ENCODE data around the gene SELENOO. TPM values are rescaled to one million over a fixed set of nuclear protein-coding genes. Genes with fewer than 3 reads are reported as not detected.
A peak's percentile ranks its signal among the peaks of the same experiment; 100 is the strongest.

SELENOO gene
- total and polyA plus RNA-seq, 8 donors: 18.5 to 28.9 (median 21.8) TPM

GRCh38 chr22:50157709-50158375, 43.0 kb upstream of the SELENOO start:
- Histone ChIP-seq H3K36me3 (no peaks in the 10 kb centered on the region), H3K4me3 (no peak overlapping the region), H3K4me1 (no peaks in the 10 kb centered on the region), H3K9me3 (no peaks in the 10 kb centered on the region), H3K27ac (no peak overlapping the region), H3K27me3 (peaks cover 0 to 24% of the 10 kb centered on the region in 2 donors)
- ATAC-seq (peak; percentile 97), DNase-seq (peak in 3 of 4 donors; percentile 44 to 88 (median 62))
- intact Hi-C loops (cut with DNase I): no loop called here
- no peak for TF ChIP-seq CTCF (IDR thresholded peaks at IDR 0.05)

GRCh38 chr22:50160947-50161346, 39.9 kb upstream of the SELENOO start:
- no peak overlapping the region for H3K4me3 ChIP-seq
- H3K27ac ChIP-seq: no peak overlapping the region
- H3K9me3 ChIP-seq: no peaks in the 10 kb centered on the region
- H3K4me1 ChIP-seq: no peaks in the 10 kb centered on the region
- DNase-seq (no peak), ATAC-seq (no peak)
- no peaks in the 10 kb centered on the region for H3K36me3 ChIP-seq
- intact Hi-C loops (cut with DNase I): no loop called here
- no peak for TF ChIP-seq CTCF (IDR thresholded peaks at IDR 0.05)
- H3K27me3 ChIP-seq: peaks cover 0 to 36% of the 10 kb centered on the region in 2 donors

DNA sequence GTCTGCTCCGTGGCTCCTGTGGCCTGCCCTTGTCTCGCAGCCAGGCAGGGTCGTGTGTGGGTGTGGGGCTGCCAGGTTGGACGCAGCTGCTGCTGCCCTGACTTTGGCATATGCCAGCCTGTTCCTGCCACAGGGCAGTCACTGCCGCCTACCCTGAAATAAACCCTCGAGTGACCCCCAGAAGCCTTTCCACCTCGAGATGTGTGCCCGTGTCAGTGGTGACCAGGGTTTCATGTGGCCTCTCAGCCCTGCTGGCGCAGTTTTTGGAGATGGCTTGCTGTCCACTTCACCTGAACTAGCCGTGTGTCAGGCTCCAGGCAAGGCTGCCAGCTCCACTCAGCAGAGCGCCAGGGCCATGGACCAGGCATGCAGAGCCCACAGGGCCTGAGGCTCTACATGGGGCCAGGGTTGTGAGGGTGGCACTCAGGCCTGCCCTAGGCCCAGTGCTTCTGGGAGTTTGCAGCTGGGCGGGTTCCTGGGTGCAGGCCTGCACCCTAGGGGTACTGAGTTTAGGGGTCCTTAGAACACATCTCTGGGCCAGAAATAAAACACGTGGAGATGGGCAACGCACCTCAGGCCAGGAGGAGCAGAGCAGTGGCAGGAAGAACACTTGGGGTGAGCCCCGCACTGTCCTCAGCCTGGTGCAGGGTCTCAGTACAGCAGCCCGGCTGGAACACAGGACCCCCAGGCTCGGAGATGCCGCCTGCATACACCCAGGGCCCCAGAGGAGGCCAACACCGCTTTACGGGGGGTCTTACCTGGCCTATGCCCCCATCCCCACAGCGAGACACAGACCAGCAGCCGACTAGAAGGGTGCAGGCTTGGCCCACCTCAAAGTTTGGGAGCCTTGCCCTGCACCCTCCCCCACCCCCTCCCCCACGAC, 39.1 kb upstream of the SELENOO start:
- no peaks in the 10 kb centered on the region for H3K36me3 ChIP-seq

DNA sequence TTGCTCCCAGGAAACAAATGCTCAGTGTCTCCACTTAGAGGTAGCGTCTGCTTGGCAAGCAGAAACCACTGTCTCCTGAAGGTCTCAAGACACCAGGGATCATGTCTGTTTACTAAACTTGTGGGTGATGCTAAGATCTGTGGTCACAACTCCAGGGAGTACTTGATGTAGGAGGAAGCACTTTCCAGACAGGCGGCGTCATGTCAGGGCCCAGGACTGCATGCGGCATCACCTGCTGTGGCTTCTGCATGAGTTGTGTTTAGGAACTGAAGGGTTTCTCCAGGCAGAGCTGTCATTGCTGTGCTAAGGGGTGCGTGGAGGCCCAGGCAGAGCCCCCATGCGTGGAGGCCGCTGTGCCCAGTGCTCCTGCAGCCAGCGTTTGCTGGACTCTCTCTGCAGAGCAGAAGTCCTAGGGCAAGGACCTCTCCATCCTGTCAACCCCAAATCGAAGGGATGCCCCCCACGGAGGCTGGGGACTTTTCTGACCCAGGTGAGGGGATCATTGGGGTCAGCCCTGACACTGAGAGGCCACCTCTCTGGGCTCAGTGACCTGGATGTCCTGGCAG, 38.3 kb upstream of the SELENOO start:
- Histone ChIP-seq H3K4me3 (no peak overlapping the region), H3K4me1 (no peaks in the 10 kb centered on the region), H3K36me3 (no peaks in the 10 kb centered on the region), H3K9me3 (no peaks in the 10 kb centered on the region), H3K27ac (no peak overlapping the region), H3K27me3 (peaks cover 0 to 35% of the 10 kb centered on the region in 2 donors)
- no peak for DNase-seq
- no peak for ATAC-seq
- TF ChIP-seq CTCF (IDR thresholded peaks at IDR 0.05): no peak
- intact Hi-C loops (cut with DNase I): no loop called here

More for the DNA sequence above, 39.1 kb upstream of the SELENOO start:
- Histone ChIP-seq H3K27ac (no peak overlapping the region), H3K27me3 (peaks cover 0 to 36% of the 10 kb centered on the region in 2 donors), H3K9me3 (no peaks in the 10 kb centered on the region), H3K4me3 (no peak overlapping the region), H3K4me1 (no peaks in the 10 kb centered on the region)
- intact Hi-C loops (cut with DNase I): no loop called here
- ATAC-seq (no peak), DNase-seq (peak in 1 of 4 donors; percentile 53)
- no peak for TF ChIP-seq CTCF (IDR thresholded peaks at IDR 0.05)
